PFSK-1 (cell line): ENCODE data around the gene RASAL2.

Source experiments
- FOXP2 ChIP-seq: optimal IDR thresholded peaks from 2 replicates; pipeline ENCODE3; 2011; ENCODE audit warnings: borderline replicate concordance, control low read depth, inconsistent platforms; ENCODE audit not compliant: insufficient read depth; ENCODE audit errors: extremely low read length, extremely low read depth
- POLR2AphosphoS5 ChIP-seq: IDR thresholded peaks from 2 replicates; pipeline ENCODE4 v1.6.1; 2012; ENCODE audit warnings: low read depth, mild to moderate bottlenecking, control low read depth, low read length, moderate library complexity
- REST ChIP-seq, 2 experiments: IDR thresholded peaks; 2 replicates each; pipeline versions ENCODE4 v1.6.1 to v1.8.0; 2011 to 2012; ENCODE audit warnings: low read depth in 2 of 2, low read length in 2 of 2, control low read depth in 1 of 2, inconsistent platforms in 1 of 2, mild to moderate bottlenecking in 1 of 2, moderate library complexity in 1 of 2; ENCODE audit not compliant: insufficient read depth in 1 of 2
- SIN3A ChIP-seq: IDR thresholded peaks from 2 replicates; pipeline ENCODE4 v1.6.1; 2012; ENCODE audit warnings: mild to moderate bottlenecking, low read length, moderate library complexity, borderline replicate concordance; ENCODE audit not compliant: insufficient read depth
- TAF1 ChIP-seq: IDR thresholded peaks from 2 replicates; pipeline ENCODE4 v1.6.1; 2012; ENCODE audit warnings: low read length, control low read depth, borderline replicate concordance; ENCODE audit not compliant: insufficient read depth

RASAL2 gene

GRCh38 chr1:178341261-178341956 is 247.5 kb downstream of the RASAL2 start:
- TF ChIP-seq TAF1 (no peak), POLR2AphosphoS5 (no peak), REST (IDR thresholded peaks at IDR 0.05; ENCODE audit: insufficient read depth in 1 of 2, low read depth in 2 of 2, low read length in 2 of 2) (no peak), FOXP2 (no peak), SIN3A (no peak)

GRCh38 chr1:178342745-178343144 is 248.8 kb downstream of the RASAL2 start:
- TF ChIP-seq REST (IDR thresholded peaks at IDR 0.05; ENCODE audit: insufficient read depth in 1 of 2, low read depth in 2 of 2, low read length in 2 of 2) (no peak), TAF1 (no peak), SIN3A (no peak), FOXP2 (no peak), POLR2AphosphoS5 (no peak)

- TF ChIP-seq FOXP2 (no peak), TAF1 (no peak), POLR2AphosphoS5 (no peak), REST (IDR thresholded peaks at IDR 0.05; ENCODE audit: insufficient read depth in 1 of 2, low read depth in 2 of 2, low read length in 2 of 2) (no peak), SIN3A (no peak)
Measured at GRCh38 chr1:178344513-178345091, 250.7 kb downstream of the RASAL2 start.

GRCh38 chr1:178345238-178345637 is 251.3 kb downstream of the RASAL2 start:
- no peak for TF ChIP-seq SIN3A
- no peak for TF ChIP-seq REST (IDR thresholded peaks at IDR 0.05; ENCODE audit: insufficient read depth in 1 of 2, low read depth in 2 of 2, low read length in 2 of 2)
- TF ChIP-seq FOXP2 = no peak
- no peak for TF ChIP-seq POLR2AphosphoS5
- TF ChIP-seq TAF1 = no peak
